ENCODE results near the gene THTPA. TPM values are rescaled to one million over a fixed set of nuclear protein-coding genes. Genes with fewer than 3 reads are reported as not detected.

The THTPA gene
- total RNA-seq, 1 donor from 2014 or later = 18.6 TPM

DNA sequence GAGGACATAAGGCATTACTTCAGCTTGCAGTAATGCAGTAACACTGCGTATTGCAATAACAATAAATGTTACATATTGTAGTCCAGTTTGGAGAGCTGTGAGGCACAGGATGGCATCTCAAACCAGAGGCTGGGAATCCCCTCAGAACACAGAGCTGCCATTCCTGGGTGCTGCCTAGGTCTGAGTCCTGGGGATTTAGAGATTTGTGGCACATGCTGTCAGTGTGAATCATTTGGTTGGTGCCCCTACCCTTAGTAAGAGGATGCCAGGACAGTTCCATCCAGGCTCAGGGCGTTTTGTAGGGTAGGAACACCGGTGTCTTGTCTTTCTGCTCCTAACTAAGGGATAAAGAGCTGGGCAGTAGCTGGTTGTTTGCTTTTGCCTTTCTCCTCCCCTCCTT lies 27.1 kb upstream of the THTPA start:
- Mint-ChIP-seq H3K27ac (no peak overlapping the region), H3K4me1 (no peaks in the 10 kb centered on the region), H3K9me3 (no peaks in the 10 kb centered on the region), H3K36me3 (ENCODE audit: low read depth) (no peaks in the 10 kb centered on the region), H3K4me3 (no peak overlapping the region), H3K27me3 (no peaks in the 10 kb centered on the region)
- ChIA-PET POLR2A (no interaction called here), CTCF (interaction anchor here (1.5 kb wide), 1 partner anchor 12 kb away, joined by 4 read pairs; no protein-coding TSS in a partner anchor)
- ATAC-seq (ENCODE audit: low read depth) (no peak), DNase-seq (no peak)
- no peak for TF ChIP-seq CTCF (IDR thresholded peaks at IDR 0.05)
- intact Hi-C loops (cut with micrococcal nuclease) = no loop called here

GRCh38 chr14:23530375-23531055 lies 25.6 kb upstream of the THTPA start:
- CTCF ChIA-PET = interaction anchor here (1.5 kb wide), 1 partner anchor 11 kb away, joined by 4 read pairs; no protein-coding TSS in a partner anchor
- Mint-ChIP-seq H3K27ac (no peak overlapping the region), H3K9me3 (no peaks in the 10 kb centered on the region), H3K4me3 (no peak overlapping the region), H3K36me3 (ENCODE audit: low read depth) (no peaks in the 10 kb centered on the region), H3K4me1 (no peaks in the 10 kb centered on the region), H3K27me3 (no peaks in the 10 kb centered on the region)
- DNase-seq (no peak), ATAC-seq (ENCODE audit: low read depth) (no peak)
- no peak for TF ChIP-seq CTCF (IDR thresholded peaks at IDR 0.05)
- POLR2A ChIA-PET = no interaction called here
- intact Hi-C loops (cut with micrococcal nuclease) = no loop called here

DNA sequence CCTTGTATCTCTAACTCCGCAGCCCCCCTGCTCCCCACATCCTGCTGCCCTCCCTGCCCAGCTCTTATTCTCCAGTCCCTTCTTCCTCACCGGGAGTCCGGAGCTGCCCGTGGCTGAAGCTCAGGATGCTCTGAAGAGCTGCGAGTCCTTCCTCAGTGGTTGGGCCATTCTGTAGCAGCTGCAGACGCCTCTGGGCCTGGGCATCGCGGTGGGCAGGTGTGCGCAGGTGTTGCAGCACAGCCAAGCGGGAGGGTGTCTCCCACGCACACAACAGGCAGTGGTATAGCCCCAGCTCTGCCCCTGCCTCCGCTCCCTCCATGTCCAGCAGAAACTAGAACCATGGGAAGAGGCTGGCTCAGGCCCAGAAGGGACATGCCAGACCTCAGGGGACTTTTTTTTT lies 24.7 kb upstream of the THTPA start:
- no peak for ATAC-seq (ENCODE audit: low read depth)
- Mint-ChIP-seq H3K4me3 (no peak overlapping the region), H3K9me3 (no peaks in the 10 kb centered on the region), H3K36me3 (ENCODE audit: low read depth) (no peaks in the 10 kb centered on the region), H3K27ac (no peak overlapping the region), H3K27me3 (no peaks in the 10 kb centered on the region), H3K4me1 (no peaks in the 10 kb centered on the region)
- ChIA-PET POLR2A (no interaction called here), CTCF (no interaction called here)
- TF ChIP-seq CTCF (IDR thresholded peaks at IDR 0.05) = no peak
- no peak for DNase-seq
- intact Hi-C loops (cut with micrococcal nuclease) = no loop called here

GRCh38 chr14:23532658-23533057 lies 23.4 kb upstream of the THTPA start:
- Mint-ChIP-seq H3K27ac (no peak overlapping the region), H3K4me3 (no peak overlapping the region), H3K9me3 (no peaks in the 10 kb centered on the region), H3K36me3 (ENCODE audit: low read depth) (no peaks in the 10 kb centered on the region), H3K27me3 (no peaks in the 10 kb centered on the region), H3K4me1 (no peaks in the 10 kb centered on the region)
- TF ChIP-seq CTCF (IDR thresholded peaks at IDR 0.05) = no peak
- POLR2A ChIA-PET = no interaction called here
- intact Hi-C loops (cut with micrococcal nuclease) = no loop called here
- CTCF ChIA-PET = no interaction called here
- ATAC-seq (ENCODE audit: low read depth) = no peak
- DNase-seq = no peak

DNA sequence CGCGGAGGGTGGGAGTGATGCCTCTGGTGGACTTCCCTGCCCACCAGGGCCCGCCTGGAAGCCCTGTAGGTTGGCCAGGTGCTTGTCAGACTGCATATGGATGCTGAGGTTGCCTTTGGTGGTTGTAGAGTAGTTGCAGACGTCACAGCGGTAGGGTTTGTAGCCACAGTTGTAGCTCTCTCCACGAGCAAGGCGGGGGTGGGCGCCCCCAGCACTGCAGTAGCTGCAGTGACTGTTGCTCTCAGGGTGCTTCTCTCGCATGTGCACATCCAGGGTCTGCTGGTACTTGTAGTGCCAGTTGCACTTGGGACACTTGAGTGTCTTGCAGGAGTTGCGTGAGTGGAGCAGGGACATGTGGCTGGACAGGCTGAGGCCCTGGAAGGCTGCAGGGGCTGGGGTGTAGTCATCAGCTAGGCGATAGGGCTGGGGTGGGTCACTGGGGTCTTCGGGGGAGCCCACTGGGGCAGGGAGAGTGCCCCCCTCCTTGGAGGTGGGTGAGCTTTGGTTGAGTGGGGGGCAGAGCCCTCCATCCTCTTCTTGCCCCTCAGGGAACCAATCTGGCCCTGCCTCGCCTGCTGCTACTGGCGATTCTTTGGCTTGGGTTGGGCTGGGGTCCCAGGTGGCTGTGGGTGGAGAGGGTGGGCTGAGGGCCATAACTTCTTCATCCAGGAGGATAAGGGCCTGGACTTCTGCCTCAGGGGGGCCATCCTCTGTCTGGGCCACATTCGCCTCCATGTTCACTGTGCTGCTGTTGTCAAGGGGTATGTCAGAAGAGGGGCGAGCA lies 22.2 kb upstream of the THTPA start:
- intact Hi-C loops (cut with micrococcal nuclease) = no loop called here
- Mint-ChIP-seq H3K36me3 (ENCODE audit: low read depth) (no peaks in the 10 kb centered on the region), H3K4me3 (no peak overlapping the region), H3K27me3 (no peaks in the 10 kb centered on the region), H3K27ac (no peak overlapping the region), H3K4me1 (no peaks in the 10 kb centered on the region), H3K9me3 (no peaks in the 10 kb centered on the region)
- ATAC-seq (ENCODE audit: low read depth) = no peak
- TF ChIP-seq CTCF (IDR thresholded peaks at IDR 0.05) = no peak
- no peak for DNase-seq
- ChIA-PET CTCF (no interaction called here), POLR2A (no interaction called here)

All from activated B cell treated with CpG ODN at 0.5 μM for 24 hours (primary cell).